SK-N-MC (cell line): ENCODE results near the gene POGZ.

Experiments
- DNase-seq: peaks from one replicate; pipeline ENCODE4 v3.0.0-alpha.2; 2011; ENCODE audit warnings: low read depth, low spot score
- H3K27ac ChIP-seq: fragments of 200-600 bp; sonication (generic); 2 replicates; pipeline ENCODE4 v1.5.1; 2016; ENCODE audit warnings: mixed run types
- H3K36me3 ChIP-seq: fragments of 200-600 bp; sonication (generic); 2 replicates; pipeline ENCODE4 v1.6.1; 2017; ENCODE audit warnings: antibody characterized with exemption, low read length, mixed read lengths; ENCODE audit not compliant: insufficient read depth
- H3K4me3 ChIP-seq: fragments of 200-600 bp; sonication (generic); 2 replicates; pipeline ENCODE4 v1.5.1; 2016
- H3K9ac ChIP-seq: fragments of 200-600 bp; sonication (generic); 2 replicates; pipeline ENCODE4 v1.8.0; 2017; ENCODE audit warnings: mixed run types, mixed read lengths; ENCODE audit not compliant: insufficient read length
- H3K9me3 ChIP-seq: fragments of 200-600 bp; sonication (generic); 2 replicates; pipeline ENCODE4 v1.6.1; 2017; ENCODE audit warnings: low read depth, mild to moderate bottlenecking, antibody characterized with exemption, low read length, moderate library complexity, mixed read lengths
- EZH2 ChIP-seq: fragments of 200-600 bp; sonication (generic); IDR thresholded peaks from one replicate; pipeline ENCODE4 v1.6.1; 2017; ENCODE audit warnings: antibody characterized with exemption
- FOXP2 ChIP-seq: optimal IDR thresholded peaks from 2 replicates; pipeline ENCODE3; 2011; ENCODE audit warnings: mild to moderate bottlenecking, moderate library complexity; ENCODE audit not compliant: insufficient read depth; ENCODE audit errors: extremely low read length, control extremely low read depth
- POLR2AphosphoS5 ChIP-seq: IDR thresholded peaks from 2 replicates; pipeline ENCODE4 v1.6.1; 2012; ENCODE audit warnings: mild to moderate bottlenecking, low read depth, low read length, borderline replicate concordance

Gene POGZ

GRCh38 chr1:151479462-151479861, 20.2 kb upstream of the POGZ start:
- Histone ChIP-seq H3K9me3 (no peaks in the 10 kb centered on the region), H3K36me3 (no peaks in the 10 kb centered on the region), H3K4me3 (no peak overlapping the region), H3K27ac (no peak overlapping the region), H3K9ac (no peak overlapping the region)
- no peak for DNase-seq
- no peak for TF ChIP-seq POLR2AphosphoS5
- TF ChIP-seq FOXP2: no peak
- TF ChIP-seq EZH2: no peak

- DNase-seq: no peak
- Histone ChIP-seq H3K27ac (no peak overlapping the region), H3K9ac (no peak overlapping the region), H3K4me3 (no peak overlapping the region), H3K9me3 (no peaks in the 10 kb centered on the region), H3K36me3 (no peaks in the 10 kb centered on the region)
- TF ChIP-seq EZH2: no peak
- no peak for TF ChIP-seq FOXP2
- TF ChIP-seq POLR2AphosphoS5: no peak
These were observed 19.6 kb upstream of the POGZ start for GRCh38 chr1:151478923-151479322.

- TF ChIP-seq EZH2: no peak
- TF ChIP-seq POLR2AphosphoS5: no peak
- no peak for TF ChIP-seq FOXP2
- Histone ChIP-seq H3K4me3 (no peak overlapping the region), H3K27ac (no peak overlapping the region), H3K36me3 (no peaks in the 10 kb centered on the region), H3K9me3 (no peaks in the 10 kb centered on the region), H3K9ac (no peak overlapping the region)
- no peak for DNase-seq
These were observed 19.0 kb upstream of the POGZ start for GRCh38 chr1:151478140-151478812.

DNA sequence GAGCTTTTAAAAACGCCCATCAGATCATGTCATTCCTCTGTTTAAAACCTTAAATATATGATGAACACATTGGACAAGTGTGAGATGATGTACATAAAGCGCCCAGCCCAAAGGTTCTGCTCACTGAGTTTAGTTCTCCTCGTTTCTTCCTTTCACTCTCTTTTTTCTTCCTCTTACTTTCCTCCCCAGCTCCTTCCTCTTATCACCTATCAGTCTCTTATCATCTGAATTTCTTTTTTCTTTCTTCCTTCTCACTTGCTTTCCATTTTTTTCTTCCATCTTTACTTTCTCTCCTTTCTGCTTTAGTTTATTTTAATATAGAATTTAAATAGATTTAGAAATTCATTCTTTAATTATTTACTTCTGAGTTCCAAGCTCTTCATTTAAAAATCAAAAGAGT, 17.8 kb upstream of the POGZ start:
- Histone ChIP-seq H3K27ac (no peak overlapping the region), H3K9ac (no peak overlapping the region), H3K36me3 (no peaks in the 10 kb centered on the region), H3K4me3 (no peak overlapping the region), H3K9me3 (no peaks in the 10 kb centered on the region)
- no peak for DNase-seq
- TF ChIP-seq EZH2 (no peak), FOXP2 (no peak), POLR2AphosphoS5 (no peak)

- no peak overlapping the region for H3K27ac ChIP-seq
- no peak for DNase-seq
- TF ChIP-seq EZH2: no peak
- H3K36me3 ChIP-seq: no peaks in the 10 kb centered on the region
- no peak overlapping the region for H3K9ac ChIP-seq
- H3K4me3 ChIP-seq: no peak overlapping the region
- H3K9me3 ChIP-seq: no peaks in the 10 kb centered on the region
These were observed 16.8 kb upstream of the POGZ start for GRCh38 chr1:151476083-151476482.

DNA sequence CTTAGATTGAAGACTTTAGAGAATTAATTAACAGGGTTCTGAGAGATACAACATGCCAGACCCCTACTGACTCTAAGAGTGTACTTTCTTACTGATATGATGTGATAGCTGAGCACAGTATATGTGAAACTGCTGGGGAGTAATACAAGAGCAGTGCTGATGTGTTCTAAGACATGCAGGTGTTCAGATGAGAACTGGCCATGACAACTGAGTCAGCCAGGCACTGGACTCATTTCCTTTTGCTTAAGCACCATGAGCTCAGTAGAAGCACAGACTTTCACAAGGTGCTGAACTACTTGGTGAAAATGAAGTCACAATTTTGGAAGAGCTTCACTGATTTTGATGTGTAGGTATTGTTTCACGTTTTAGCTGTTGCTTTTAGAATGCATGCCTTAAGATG, 15.9 kb upstream of the POGZ start:
- H3K4me3 ChIP-seq: no peak overlapping the region
- TF ChIP-seq FOXP2 (no peak), POLR2AphosphoS5 (no peak), EZH2 (no peak)
- H3K27ac ChIP-seq: no peak overlapping the region
- H3K36me3 ChIP-seq: no peaks in the 10 kb centered on the region
- H3K9ac ChIP-seq: no peak overlapping the region
- no peaks in the 10 kb centered on the region for H3K9me3 ChIP-seq
- DNase-seq: no peak

- no peak for TF ChIP-seq POLR2AphosphoS5
- no peak for TF ChIP-seq FOXP2
- no peak for TF ChIP-seq EZH2
- Histone ChIP-seq H3K27ac (no peak overlapping the region), H3K9me3 (no peaks in the 10 kb centered on the region), H3K36me3 (no peaks in the 10 kb centered on the region), H3K9ac (no peak overlapping the region), H3K4me3 (no peak overlapping the region)
- DNase-seq: no peak
These were observed 15.5 kb upstream of the POGZ start for GRCh38 chr1:151474745-151475144.

- no peak overlapping the region for H3K4me3 ChIP-seq
- H3K9ac ChIP-seq: no peak overlapping the region
- no peak overlapping the region for H3K27ac ChIP-seq
- DNase-seq: no peak
- no peaks in the 10 kb centered on the region for H3K36me3 ChIP-seq
- H3K9me3 ChIP-seq: no peaks in the 10 kb centered on the region
- no peak for TF ChIP-seq POLR2AphosphoS5
- TF ChIP-seq FOXP2: no peak
- no peak for TF ChIP-seq EZH2
These were observed 13.8 kb upstream of the POGZ start for GRCh38 chr1:151472856-151473731.

DNA sequence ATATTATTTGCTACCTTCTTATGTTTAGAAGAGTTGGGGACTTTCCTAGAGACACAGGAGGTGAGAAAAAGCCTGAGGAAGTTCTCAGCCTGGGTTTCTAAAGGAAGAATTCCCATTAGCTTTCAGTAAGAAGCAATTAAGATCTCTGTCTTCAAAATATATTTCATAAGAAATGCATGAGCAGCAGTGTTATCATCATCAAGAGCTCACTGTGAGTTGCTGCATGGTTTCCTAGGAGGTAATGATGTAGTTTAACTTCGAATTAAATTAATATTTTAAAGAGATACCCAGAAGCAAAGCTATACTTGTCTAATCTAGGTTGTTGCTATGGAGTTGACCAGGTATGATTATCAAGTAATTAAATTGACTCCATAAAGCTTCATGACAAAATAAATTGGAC, 5.7 kb upstream of the POGZ start:
- no peaks in the 10 kb centered on the region for H3K36me3 ChIP-seq
- H3K9ac ChIP-seq: no peak overlapping the region
- no peak for DNase-seq
- no peak overlapping the region for H3K27ac ChIP-seq
- TF ChIP-seq FOXP2 (no peak), EZH2 (no peak), POLR2AphosphoS5 (no peak)
- no peaks in the 10 kb centered on the region for H3K9me3 ChIP-seq
- no peak overlapping the region for H3K4me3 ChIP-seq
